ENCODE results near the gene SMIM38.

GRCh38 chr11:69132301-69132670, 23.4 kb upstream of the SMIM38 start:
- no peak for TF ChIP-seq CTCF (IDR thresholded peaks at IDR 0.05; ENCODE audit: low read length)
- no peak for TF ChIP-seq EZH2 (IDR thresholded peaks at IDR 0.05; ENCODE audit: borderline replicate concordance, low read length)
